HG03025 (cell line): ENCODE results near the gene EXOSC7.
"Not testable (repeated sequence)": the region's sequence is repeated elsewhere in the genome, so short reads cannot be mapped to it uniquely, and the experiment has no call there.

Experiments
- ATAC-seq: cut with Tn5 transposase; IDR thresholded peaks from one replicate; pipeline ENCODE4 v1.9.1; 2021; ENCODE audit warnings: mild to moderate bottlenecking, moderate library complexity; ENCODE audit not compliant: unreplicated experiment, low FRiP score

EXOSC7 gene

DNA sequence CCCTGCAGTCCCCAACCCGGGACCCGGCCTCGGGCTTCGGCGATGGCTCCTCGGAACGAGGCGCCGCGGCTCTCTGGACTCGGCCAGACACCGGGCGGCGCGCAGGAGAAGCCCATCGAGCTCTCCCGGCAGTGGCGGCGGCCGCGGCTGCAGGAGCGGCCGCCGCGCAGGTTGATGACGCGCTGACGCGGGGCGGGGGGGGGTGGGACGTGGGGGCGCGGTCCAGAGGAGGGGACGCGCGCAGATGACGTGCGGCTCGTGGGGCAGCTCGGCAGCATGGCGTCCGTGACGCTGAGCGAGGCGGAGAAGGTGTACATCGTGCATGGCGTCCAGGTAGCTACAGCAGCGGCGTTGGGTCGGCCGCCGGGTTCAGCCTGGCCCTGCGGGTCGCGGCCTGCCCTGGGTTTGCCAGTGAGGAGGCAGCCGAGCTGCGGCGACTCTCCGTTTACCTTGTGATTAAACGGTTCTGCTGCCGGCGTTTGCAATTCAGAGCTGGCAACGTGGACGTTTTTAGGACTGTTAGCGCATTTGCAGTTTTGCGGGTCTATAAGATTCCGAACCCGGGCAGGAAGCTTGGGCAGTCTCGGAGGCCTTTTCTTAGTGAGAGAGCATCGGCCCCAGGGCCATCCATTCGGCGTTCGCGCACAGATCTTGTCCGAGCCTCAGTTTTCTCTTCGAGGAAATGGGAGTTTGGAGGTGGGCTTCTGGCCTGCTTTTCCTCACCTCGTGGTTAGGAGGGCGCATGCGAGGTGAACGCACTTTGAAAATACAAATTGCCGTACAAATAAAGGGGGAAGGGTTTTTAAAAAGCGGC lies at the start of gene EXOSC7, which contains the start of gene ZDHHC3:
Gene EXOSC7, plus strand, starts transcription at position 243 of the 814 bp plus-strand sequence. Its CDS starts 34 bp downstream, at position 277.
Gene ZDHHC3, minus strand, starts transcription at position 173 of the 814 bp plus-strand sequence. CDS start 16,738 bp downstream, outside the sequence.
- ATAC-seq, result peak; percentile 73

- ATAC-seq, result no peak
Measured at GRCh38 chr3:44926921-44927320, 49.1 kb upstream of the EXOSC7 start.

DNA sequence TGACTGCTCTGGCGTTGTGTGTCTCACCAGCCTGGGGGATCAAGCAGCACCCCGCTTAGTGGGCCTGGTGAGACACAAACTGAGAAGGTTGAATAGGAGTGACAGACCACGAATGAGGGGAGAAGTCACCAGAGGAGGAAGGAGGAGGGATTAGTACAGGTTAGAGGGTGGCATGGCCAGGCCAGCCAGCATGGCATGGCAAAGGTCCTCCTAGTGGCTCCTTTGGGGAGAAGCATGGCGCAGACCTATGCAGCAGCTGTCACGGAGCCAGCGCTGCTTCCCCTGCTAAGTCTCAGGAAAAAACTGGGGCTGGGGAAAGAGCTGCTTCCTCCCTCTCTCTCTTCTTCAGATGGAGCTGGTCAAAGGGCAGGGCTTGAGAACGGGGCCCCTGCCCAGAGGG lies 48.7 kb upstream of the EXOSC7 start:
- ATAC-seq, result no peak

DNA sequence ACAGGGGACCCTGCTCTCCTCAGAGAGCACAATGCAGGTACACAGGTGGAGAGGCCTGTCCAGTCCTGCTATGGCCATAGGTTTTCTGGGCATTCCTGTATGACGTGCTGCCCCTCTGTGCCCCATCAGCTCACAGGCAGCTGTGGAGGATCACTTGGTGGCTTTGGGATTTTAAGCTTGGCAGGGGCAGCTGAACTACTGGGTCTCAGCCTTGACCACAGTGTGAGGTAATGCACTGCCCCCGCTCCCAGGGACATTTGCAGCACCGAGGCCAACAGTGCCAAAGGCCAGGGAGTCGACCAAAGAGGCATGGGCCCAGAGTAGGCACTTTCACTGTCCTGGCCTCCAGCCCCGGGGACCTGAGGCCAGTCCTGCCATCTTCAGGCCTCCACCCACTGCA lies 46.3 kb upstream of the EXOSC7 start:
- ATAC-seq, result no peak

DNA sequence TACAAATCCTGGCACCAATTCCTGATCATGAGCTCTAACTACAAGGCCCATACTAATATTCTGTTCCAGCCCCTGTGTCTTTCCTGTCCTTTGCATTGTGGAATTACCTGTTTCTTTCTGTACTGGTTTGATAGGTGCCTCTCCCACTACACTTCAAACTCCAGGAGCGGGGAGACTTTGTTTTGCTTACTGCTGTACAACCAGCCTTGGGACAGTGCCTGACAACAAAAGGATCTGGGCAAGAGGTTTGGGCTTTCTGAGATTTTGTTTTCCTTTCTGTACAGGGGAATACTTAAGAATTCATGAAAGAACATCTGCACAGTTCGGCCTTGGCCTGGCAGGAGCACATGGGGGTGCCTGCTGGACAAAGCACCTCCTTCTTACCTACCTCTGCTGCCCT lies 45.1 kb upstream of the EXOSC7 start:
- ATAC-seq, result no peak

DNA sequence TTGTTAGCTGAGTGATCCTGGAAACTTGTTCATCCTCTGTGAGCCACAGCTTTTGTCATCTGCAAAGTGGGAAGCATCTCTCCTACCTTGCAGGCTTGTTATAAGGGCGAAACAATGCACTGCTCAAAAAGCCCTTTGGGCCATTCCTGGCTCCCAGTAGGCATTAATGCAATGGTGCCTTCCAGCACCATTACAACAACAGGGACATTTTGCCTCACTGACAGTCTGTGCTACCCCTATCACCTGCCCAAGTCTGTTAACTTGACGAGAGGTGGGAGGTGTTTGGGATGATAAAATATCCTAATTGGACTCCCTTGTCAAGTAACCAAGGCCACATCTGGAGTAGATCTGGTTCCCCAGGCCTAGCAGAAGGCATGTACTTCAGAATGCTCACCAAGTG lies 44.3 kb upstream of the EXOSC7 start:
- ATAC-seq, result no peak

DNA sequence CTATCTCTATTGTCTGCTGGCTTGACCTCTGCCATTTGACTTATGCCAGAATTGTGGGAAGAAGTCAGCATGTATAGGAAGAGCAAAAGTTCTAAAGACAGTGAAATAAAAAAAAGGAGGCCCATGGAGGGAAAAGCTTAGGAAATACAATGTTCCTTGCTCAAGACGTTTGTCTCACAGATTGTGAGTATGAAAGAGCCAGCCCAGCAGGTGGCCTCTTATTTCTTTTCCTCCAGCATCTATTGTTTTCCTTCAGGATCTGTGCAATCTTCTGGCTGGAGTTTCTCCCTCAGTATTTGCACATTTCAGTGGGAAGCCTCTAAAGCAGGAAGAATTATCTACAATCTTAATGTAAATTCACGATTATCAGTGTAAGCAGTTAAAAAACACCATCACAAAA lies 43.8 kb upstream of the EXOSC7 start:
- ATAC-seq, result no peak

- no peak for ATAC-seq
Measured at GRCh38 chr3:44932986-44933944, 42.8 kb upstream of the EXOSC7 start.

GRCh38 chr3:44939581-44940036 lies 36.4 kb upstream of the EXOSC7 start:
- no peak for ATAC-seq

GRCh38 chr3:44942202-44942921 lies 33.7 kb upstream of the EXOSC7 start:
- no peak for ATAC-seq

DNA sequence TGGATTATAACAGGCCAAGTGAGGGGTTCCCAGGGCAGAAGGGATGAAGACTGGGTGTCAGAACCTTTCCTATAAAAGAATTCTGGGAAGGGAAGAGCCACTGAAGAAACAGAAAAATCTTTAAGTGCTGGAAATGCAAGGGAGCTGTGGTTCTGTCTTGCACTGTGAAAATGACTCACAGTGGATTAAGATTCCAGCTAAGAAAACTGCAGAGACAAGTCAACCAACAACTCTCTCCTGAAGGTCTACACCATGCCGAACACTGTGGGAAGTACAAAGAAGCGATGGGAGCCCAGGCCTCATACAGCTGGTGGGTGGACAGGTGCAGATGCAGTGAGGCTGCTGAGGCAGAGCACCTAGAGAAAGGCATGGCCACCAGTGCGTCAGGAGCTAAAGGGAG lies 27.8 kb upstream of the EXOSC7 start:
- no peak for ATAC-seq

GRCh38 chr3:44949770-44950169 lies 26.3 kb upstream of the EXOSC7 start:
- not testable (repeated sequence) for ATAC-seq

- no peak for ATAC-seq
Measured at GRCh38 chr3:44950275-44950734, 25.7 kb upstream of the EXOSC7 start.

DNA sequence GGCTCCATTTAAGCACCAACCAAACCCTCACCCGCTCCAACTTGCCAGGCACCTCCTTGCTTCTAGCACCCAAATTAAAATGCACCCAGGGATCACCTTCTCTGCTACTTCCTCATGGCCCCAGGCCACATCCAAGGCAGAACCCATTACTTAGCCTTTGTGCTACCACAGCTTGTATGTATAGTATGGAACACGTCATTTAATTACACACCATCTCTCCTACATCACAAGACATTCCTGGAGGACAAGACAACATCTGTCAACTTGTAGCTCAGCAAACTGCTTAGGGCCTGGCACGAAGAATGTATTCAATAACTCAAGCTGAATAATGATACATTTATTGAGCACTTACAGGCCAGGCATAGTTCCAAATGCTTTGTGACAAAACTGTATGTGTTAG lies 23.4 kb upstream of the EXOSC7 start:
- ATAC-seq, result no peak

DNA sequence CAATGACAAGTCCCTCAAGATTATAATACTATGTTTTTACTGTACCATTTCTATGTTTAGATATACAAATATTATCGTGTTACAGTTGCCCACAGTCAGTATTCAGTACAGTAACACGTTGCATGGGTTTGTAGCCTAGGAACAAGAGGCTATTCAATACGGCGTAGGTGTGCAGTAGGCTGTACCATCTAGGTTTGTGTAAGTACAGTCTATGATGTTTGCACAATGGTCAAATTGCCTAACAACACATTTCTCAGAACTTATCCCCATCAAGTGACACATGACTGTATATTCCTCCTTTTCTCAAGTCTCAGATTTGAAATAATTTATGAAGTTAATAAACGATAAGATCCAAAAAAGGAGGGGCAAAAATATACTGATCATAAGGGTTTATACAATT lies 21.7 kb upstream of the EXOSC7 start:
- ATAC-seq, result no peak

GRCh38 chr3:44954962-44955361 lies 21.1 kb upstream of the EXOSC7 start:
- no peak for ATAC-seq

GRCh38 chr3:44955917-44956316 lies 20.1 kb upstream of the EXOSC7 start:
- no peak for ATAC-seq

DNA sequence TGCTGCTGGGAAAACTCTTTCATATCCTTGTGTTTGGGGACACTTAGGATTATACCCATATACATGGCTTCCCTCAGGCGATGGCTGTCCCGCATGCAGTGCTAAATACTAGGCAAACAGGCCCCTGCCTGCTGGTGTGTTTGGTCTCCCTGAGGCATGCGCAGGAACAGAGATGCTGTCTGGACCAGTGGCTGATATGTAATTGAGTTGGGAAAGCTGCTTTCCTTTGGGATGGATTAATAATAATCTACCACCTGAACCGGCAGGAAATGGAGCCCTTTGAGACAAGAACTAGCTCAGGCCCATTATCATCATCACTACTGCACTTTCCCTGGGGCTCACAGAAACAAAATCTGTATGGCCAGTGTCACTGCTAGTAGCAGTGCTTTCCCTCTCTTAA lies 18.1 kb upstream of the EXOSC7 start:
- no peak for ATAC-seq

DNA sequence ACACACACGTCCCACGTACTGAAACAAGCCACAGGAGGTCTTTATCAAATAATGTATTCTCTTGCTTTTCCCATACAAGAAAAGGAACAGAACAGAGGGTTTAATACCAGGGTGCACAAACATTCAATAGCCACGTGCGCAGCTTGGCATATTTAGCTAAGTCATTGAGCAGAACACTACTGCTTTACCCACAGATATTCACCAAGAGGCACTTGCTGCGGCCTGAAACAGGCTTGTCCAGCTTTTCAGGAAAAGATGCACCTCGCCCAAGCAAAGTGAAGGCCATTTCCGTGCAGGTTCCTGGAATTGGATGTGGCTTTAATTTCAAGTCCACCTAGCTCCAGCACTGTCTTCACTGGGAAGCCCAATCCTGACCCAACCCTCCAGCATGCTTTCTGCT lies 17.7 kb upstream of the EXOSC7 start:
- no peak for ATAC-seq

- no peak for ATAC-seq
Measured at GRCh38 chr3:44960387-44961026, 15.5 kb upstream of the EXOSC7 start.
